GM18508 (cell line): ENCODE results near the gene PRMT1.

ENCODE experiments used
- ATAC-seq: cut with Tn5 transposase; IDR thresholded peaks from one replicate; pipeline ENCODE4 v1.9.1; 2021; ENCODE audit warnings: moderate number of reproducible peaks; ENCODE audit not compliant: insufficient read depth, unreplicated experiment

The PRMT1 gene

GRCh38 chr19:49687566-49688316 is 10.7 kb downstream of the PRMT1 start:
- ATAC-seq: no peak

GRCh38 chr19:49688531-49689132 is 11.6 kb downstream of the PRMT1 start:
- ATAC-seq: no peak

GRCh38 chr19:49689133-49690078 is 12.3 kb downstream of the PRMT1 start, which contains the start of gene ADM5:
Gene ADM5, plus strand, starts transcription at chr19:49689594. Its CDS starts 244 bp downstream, at chr19:49689838.
- ATAC-seq: no peak

GRCh38 chr19:49690079-49690655 is 13.1 kb downstream of the PRMT1 start:
- no peak for ATAC-seq

GRCh38 chr19:49690656-49691242 is 13.7 kb downstream of the PRMT1 start, which contains the start of gene CPT1C:
Gene CPT1C, plus strand, starts transcription at chr19:49691116. Its CDS starts 1,137 bp downstream, at chr19:49692253.
- no peak for ATAC-seq

- no peak for ATAC-seq
Observed at GRCh38 chr19:49691243-49692146, 14.4 kb downstream of the PRMT1 start.

GRCh38 chr19:49692147-49692506 is 15.1 kb downstream of the PRMT1 start:
- no peak for ATAC-seq

- no peak for ATAC-seq
Observed at GRCh38 chr19:49696115-49696514, 19.0 kb downstream of the PRMT1 start.

GRCh38 chr19:49696865-49697264 is 19.8 kb downstream of the PRMT1 start:
- no peak for ATAC-seq

GRCh38 chr19:49699364-49699763 is 22.3 kb downstream of the PRMT1 start:
- ATAC-seq: no peak

- ATAC-seq: no peak
Observed at GRCh38 chr19:49700563-49700962, 23.5 kb downstream of the PRMT1 start.

GRCh38 chr19:49701271-49701786 is 24.3 kb downstream of the PRMT1 start:
- no peak for ATAC-seq

- ATAC-seq: no peak
Observed at GRCh38 chr19:49704888-49705642, 28.0 kb downstream of the PRMT1 start.

- ATAC-seq: no peak
Observed at GRCh38 chr19:49705919-49706318, 28.8 kb downstream of the PRMT1 start.

GRCh38 chr19:49710372-49710951 is 33.4 kb downstream of the PRMT1 start:
- no peak for ATAC-seq

GRCh38 chr19:49712397-49712859 is 35.4 kb downstream of the PRMT1 start:
- no peak for ATAC-seq

GRCh38 chr19:49713236-49713845 is 36.3 kb downstream of the PRMT1 start:
- ATAC-seq: no peak
